ENCODE data around the gene RIN3. TPM values are rescaled to one million over a fixed set of nuclear protein-coding genes. Genes with fewer than 3 reads are reported as not detected.

The RIN3 gene
- total and polyA plus RNA-seq, 10 donors: 17.2 to 117 (median 75.7) TPM

DNA sequence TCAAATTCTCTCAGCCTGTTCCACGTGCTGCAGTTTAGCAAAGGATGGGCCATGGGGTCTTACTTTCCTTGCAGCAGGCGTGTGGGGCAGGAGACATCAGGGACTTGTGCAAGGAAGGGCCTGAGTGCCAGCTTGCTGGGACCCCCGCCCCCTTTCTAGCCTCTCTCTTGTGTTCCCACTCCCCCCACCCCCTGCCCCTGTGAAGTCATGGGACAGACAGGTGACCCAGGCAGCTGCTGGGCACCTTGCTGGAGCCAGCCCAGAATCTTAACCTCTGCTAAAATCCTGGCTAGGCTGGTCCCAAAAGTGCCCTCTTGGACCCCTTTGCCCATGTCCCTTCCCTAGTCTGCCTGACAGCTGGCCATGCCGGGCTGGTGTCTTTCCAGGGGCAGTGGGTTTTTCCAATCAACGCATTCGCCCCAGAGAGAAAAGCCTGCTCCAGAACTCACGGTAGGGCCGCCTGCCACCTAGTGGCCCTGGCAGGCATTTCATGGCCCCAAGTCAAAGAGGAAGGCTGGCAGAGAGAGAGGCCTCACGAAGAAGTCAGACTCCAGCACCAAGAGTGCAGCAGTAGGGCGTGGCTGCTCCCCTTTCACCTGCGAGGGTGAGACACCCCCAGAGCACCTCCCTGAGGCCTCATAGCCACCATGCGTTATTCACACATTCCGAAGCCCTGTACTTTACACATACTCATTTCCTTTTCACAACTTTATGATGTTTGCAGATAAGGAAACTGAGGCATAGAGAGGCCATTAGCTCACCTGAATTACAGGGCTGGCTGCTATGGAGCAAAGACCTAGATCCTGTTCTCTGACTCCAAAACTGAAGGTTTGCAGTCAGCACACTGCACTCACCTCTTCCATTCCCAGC is 167.4 kb downstream of the RIN3 start:
- peak overlapping the region in 4 of 8 donors; percentile 20 to 65 (median 61) for H3K27ac ChIP-seq
- WGBS, 5 donors: 31 to 61% (median 33%) methylated on average over 7 to 13 of the region's 13 CpGs
- H3K27me3 ChIP-seq (replicated peaks in 1 of 7): no peaks in the 10 kb centered on the region
- peaks cover 0 to 6% (median 0%) of the 10 kb centered on the region in 8 donors for H3K9me3 ChIP-seq
- DNase-seq: peak; percentile 93
- no peak overlapping the region for H3K4me3 ChIP-seq
- intact Hi-C loops (cut with DNase I; ENCODE audit: low total_unique reads): no loop called here
- H3K4me1 ChIP-seq: peaks cover 17 to 50% (median 27%) of the 10 kb centered on the region in 6 donors
- TF ChIP-seq POLR2AphosphoS5 (IDR thresholded peaks at IDR 0.05) (peak; percentile 55 to 73 (median 67)), CTCF (IDR thresholded peaks at IDR 0.05 in 8 of 11, conservative IDR thresholded peaks at IDR 0.05 in 3 of 11) (peak; percentile 82 to 97 (median 96)), POLR2A (IDR thresholded peaks at IDR 0.05) (no peak)
- peaks cover 0 to 100% (median 71%) of the 10 kb centered on the region in 6 donors for H3K36me3 ChIP-seq

- intact Hi-C loops (cut with DNase I; ENCODE audit: low total_unique reads): no loop called here
- no peak for TF ChIP-seq POLR2A (IDR thresholded peaks at IDR 0.05)
- no peak for TF ChIP-seq POLR2AphosphoS5 (IDR thresholded peaks at IDR 0.05)
- no peak for TF ChIP-seq CTCF (IDR thresholded peaks at IDR 0.05 in 8 of 11, conservative IDR thresholded peaks at IDR 0.05 in 3 of 11)
- Histone ChIP-seq H3K27ac (no peak overlapping the region), H3K36me3 (peaks cover 0 to 100% (median 73%) of the 10 kb centered on the region in 6 donors), H3K4me3 (no peak overlapping the region), H3K9me3 (peaks cover 0 to 6% (median 0%) of the 10 kb centered on the region in 8 donors), H3K4me1 (peaks cover 9 to 41% (median 20%) of the 10 kb centered on the region in 6 donors), H3K27me3 (replicated peaks in 1 of 7) (no peaks in the 10 kb centered on the region)
- whole genome bisulfite sequencing, 5 donors: 86 to 95% (median 91%) methylated on average over 8 of the region's 8 CpGs
- DNase-seq: peak; percentile 54
Measured at GRCh38 chr14:92683041-92683440, 169.5 kb downstream of the RIN3 start.

- WGBS, 5 donors: 90 to 94% (median 93%) methylated on average over 15 to 21 of the region's 21 CpGs
- intact Hi-C loops (cut with DNase I; ENCODE audit: low total_unique reads): no loop called here
- peak; percentile 76 for DNase-seq
Measured at GRCh38 chr14:92684801-92685560, 171.4 kb downstream of the RIN3 start.

More at GRCh38 chr14:92684801-92685560, 171.4 kb downstream of the RIN3 start:
- H3K27me3 ChIP-seq (replicated peaks in 1 of 7): no peaks in the 10 kb centered on the region
- no peak overlapping the region for H3K27ac ChIP-seq
- TF ChIP-seq POLR2AphosphoS5 (IDR thresholded peaks at IDR 0.05) (peak in 1 of 3 donors; percentile 72), CTCF (IDR thresholded peaks at IDR 0.05 in 8 of 11, conservative IDR thresholded peaks at IDR 0.05 in 3 of 11) (no peak), POLR2A (IDR thresholded peaks at IDR 0.05) (no peak)
- peaks cover 0 to 100% (median 68%) of the 10 kb centered on the region in 6 donors for H3K36me3 ChIP-seq
- peaks cover 9 to 25% (median 20%) of the 10 kb centered on the region in 6 donors for H3K4me1 ChIP-seq
- H3K9me3 ChIP-seq: peaks cover 0 to 6% (median 0%) of the 10 kb centered on the region in 8 donors
- no peak overlapping the region for H3K4me3 ChIP-seq

Data from spleen (tissue), 11 donors.